ENCODE results near the gene ACBD6.
"Not testable (repeated sequence)": the region's sequence is repeated elsewhere in the genome, so short reads cannot be mapped to it uniquely, and the experiment has no call there.

Gene ACBD6

DNA sequence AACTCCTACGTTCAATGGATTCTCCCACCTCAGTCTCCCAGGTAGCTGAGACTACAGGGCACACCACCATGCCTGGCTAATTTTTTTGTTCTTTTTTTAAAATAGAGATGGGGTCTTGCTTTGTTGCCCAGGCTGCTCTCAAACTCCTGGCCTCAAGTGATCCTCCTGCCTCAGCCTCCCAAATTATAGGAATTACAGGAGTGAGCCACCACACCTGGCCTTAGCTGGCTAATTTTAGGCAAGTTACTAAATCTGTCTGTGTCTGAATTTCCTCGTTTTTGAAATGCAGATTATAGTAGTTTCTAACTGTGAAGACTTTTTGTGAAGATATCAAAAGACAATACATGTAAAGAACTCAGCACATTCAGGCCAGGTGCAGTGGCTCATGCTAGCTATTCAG lies 13.7 kb downstream of the ACBD6 start:
- DNase-seq (ENCODE audit: low read depth) = no peak

DNA sequence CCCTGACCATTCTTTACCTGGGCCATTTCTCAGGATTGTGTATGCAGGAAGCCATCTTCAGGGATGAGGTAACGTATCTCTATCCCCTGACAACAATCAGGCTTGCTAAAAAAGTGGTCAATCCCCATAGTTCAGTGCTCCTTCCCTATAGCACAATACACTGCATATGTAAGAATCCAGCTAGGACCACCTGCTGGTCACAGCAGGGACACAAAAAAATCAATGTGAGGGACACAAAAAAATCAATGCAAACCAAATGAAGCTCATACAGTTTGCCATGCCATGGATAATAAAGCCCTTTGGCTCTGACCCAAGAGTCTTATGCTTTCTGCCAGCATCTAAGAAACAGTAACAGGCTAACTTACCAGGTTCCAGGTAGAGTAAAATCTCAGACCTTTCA lies 16.3 kb downstream of the ACBD6 start:
- no peak for DNase-seq (ENCODE audit: low read depth)

DNA sequence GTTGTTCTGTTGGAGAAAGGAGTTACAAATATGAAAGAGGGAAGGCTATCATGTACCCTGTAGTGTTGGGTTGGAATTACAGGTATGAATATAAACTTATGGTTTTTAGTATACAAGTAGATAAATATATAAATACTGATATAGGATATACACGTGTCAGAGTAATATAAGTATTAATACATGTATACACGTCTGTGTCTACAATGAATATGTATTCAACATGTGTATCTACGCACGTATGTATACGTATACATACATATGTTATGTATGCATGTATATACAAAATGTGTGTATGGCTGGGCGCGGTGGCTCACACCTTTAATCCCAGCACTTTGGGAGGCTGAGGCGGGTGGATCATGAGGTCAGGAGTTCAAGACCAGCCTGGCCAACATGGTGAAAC lies 17.9 kb downstream of the ACBD6 start:
- no peak for DNase-seq (ENCODE audit: low read depth)

DNA sequence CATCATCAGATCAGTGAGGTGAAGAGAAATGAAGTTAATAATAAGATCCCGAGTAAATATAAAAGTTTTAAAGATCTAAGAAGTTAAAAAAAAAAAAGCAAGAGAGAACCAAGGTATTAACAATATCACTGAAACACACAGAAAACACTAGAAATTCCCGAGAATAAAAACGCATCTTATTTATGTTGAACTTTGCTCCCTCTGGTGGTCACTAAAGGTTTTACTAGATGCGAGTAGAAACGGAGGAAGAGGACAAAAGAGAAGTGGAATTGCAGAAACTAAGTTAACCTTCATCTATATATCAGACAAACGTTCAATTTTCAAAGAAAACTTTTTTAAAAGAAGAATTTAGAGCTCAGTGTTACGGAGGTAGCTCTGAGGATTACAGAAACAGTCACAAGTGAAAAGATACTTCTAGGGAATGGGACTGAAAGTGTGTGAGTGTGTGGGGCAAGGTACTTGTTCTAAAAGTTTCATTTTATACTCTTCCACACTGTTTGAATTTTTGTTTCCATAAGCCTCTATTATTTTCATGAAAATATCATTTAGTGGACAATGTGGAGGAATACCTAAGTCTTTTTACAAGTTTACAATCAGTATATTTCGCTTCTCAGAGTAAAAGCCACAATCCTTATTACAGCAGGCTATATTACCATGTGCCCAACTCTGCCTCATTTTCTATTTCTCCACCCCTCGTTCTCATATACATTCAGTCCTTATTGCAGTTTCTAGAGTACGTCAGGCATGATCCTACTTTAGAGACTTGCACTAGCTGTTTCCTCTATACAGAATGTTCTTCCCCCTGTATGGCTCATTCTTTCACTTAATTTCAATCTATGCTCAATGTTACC lies 19.7 kb downstream of the ACBD6 start:
- no peak for DNase-seq (ENCODE audit: low read depth)

DNA sequence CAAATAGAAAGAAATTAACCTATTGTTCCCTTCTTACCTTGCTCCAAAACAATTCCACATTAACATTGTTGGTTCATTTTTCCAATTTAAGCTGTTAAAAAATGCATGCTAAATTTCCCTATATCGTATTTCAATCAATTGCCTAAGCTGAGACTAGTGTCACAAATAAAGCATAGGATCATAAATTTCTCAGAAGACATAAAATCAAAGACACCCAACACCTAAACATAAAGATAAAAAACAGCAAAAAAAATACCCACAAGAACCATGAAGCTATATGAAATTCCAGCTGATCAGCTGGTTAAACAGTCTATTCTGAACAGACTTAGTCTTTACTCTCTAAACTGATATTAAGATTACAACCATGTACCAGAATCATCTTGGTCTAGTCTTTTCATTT lies 32.3 kb downstream of the ACBD6 start:
- no peak for DNase-seq (ENCODE audit: low read depth)

DNA sequence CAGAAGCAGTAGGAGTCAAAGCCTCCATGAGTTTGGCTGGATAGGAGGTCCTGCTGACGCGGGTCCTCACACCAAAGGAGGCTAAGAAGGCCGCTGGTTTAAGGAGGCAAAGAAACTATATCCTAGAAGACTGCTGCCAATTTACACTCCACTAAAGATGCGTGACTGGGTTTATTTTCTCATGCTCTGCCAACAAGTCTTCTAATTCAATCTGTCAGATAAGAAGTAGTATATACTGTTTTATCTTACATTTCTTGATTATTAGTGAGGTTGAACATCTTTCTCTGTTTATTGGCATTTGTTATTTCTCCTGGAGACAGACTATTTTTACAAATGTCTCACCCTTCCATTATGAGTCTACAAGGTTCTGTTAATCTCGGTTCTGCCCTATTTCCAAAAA lies 34.1 kb downstream of the ACBD6 start:
- DNase-seq (ENCODE audit: low read depth) = no peak

DNA sequence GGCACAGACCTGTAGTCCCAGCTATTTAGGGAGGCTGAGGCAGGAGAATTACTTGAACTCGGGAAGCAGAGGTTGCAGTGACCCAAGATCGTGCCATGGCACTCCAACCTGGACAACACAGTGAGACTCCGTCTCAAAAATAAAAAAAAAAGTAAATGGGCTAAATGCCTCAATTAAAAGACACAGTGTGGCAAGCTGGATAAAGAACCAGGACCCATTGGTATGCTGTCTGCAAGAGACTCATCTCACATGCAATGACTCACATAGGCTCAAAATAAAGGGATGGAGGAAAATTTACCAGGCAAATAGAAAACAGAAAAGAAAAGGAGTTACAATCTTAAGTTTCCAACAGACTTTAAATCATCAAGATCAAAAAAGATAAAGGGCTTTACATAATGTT lies 40.3 kb downstream of the ACBD6 start:
- DNase-seq (ENCODE audit: low read depth) = no peak

DNA sequence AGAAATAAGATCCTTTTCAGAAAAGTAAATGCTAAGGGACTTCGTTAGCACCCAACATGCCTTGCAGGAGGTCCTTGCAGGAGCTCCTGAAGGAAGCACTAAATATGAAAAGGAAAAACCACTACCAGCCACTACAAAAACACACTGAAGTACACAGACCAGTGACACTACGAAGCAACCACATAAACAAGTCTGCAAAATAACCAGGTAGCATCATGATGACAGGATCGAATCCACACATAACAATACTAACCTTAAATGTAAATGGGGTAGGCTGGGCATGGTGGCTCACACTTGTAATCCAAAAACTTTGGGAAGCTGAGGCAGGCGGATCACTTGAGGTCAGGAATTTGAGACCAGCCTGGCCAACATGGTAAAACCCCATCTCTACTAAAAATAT lies 40.7 kb downstream of the ACBD6 start:
- DNase-seq (ENCODE audit: low read depth) = not testable (repeated sequence)

DNA sequence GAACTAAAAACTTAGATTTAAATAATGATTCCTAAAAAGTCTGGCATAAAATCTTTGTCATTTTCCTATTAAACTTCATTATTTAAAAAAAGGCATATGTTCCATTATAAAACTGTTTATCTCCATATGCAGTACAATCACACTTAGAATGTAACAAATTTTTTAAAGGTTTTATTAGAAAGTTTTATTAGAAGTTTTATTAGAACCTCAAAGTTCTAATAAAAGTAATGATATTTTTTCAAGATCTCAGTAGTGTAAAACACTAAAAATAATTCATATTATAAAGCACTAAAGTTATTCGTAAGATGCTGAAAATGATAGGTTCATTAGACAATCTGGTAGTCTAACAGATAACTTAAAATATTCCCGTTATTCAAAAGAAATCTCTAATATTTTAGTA lies 43.6 kb downstream of the ACBD6 start:
- no peak for DNase-seq (ENCODE audit: low read depth)

DNA sequence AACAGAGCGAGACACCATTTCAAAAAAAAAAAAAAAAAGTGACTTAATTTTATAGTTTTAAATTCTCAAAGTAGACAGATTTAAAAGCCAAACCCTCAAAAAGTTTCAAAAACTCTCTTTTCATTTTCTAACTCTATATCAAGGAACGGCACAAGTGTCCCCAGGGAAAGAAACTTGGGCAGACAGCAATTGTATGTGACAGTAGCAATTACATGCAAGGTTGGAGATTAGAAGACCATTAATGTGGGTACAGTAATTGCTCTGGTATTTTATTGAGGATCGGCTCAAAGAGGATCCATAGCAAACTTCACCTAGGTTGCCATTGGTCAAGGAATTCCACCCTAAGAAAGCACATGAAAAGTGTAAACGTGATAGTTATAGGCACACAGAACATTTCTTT lies 46.2 kb downstream of the ACBD6 start:
- DNase-seq (ENCODE audit: low read depth) = no peak

DNA sequence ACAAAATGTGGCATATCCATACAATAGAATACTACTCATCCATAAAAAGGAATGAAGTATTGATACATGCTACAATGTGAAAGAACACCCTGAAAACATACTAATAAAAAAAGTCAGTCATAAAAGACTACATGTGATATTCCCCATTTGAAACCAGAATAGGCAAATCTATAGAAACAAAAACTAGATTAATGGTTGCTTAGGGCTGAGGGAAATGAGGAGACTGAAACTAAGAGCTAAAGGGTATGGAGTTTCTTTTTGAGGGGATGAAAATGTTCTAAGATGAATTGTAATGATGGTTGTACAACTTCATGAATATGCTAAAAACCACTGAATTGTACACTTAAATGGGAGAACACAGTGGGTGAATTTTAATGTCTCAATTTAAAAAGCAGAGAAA lies 50.9 kb downstream of the ACBD6 start:
- no peak for DNase-seq (ENCODE audit: low read depth)

DNA sequence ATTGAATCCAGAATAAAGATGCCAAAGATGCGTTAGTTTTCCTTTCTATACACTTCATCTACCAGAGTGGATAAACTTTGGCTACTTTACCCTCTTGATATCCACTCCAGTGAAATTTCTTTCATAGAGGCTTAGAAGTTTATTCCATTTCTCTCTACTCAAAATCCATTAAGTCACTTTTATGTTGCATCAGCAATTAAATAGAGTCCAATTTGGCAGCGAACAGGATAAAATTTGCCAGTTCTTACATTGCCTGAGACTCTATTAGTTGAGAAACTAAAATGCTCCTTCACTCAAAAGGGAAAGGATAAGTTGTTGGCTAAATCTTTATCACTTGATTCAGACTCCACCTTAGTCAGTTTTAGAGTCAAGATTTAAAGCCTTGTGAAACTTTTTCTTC lies 57.9 kb downstream of the ACBD6 start:
- DNase-seq (ENCODE audit: low read depth) = no peak

DNA sequence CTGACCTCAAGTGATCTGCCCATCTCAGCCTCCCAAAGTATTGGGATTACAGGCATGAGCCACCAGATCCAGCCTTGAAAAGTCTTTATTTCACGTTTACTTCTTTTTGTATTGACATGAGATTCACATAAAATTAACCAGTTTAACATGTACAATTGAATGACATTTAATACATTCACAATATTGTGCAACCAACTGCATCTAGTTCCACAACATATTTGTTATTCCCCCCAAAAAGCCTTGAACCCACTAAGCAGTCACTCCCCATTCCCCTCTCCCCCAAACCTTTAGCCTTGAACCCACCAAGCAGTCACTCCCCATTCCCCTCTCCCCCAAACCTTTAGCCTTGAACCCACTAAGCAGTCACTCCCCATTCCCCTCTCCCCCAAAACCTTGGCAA lies 62.0 kb downstream of the ACBD6 start:
- no peak for DNase-seq (ENCODE audit: low read depth)

DNA sequence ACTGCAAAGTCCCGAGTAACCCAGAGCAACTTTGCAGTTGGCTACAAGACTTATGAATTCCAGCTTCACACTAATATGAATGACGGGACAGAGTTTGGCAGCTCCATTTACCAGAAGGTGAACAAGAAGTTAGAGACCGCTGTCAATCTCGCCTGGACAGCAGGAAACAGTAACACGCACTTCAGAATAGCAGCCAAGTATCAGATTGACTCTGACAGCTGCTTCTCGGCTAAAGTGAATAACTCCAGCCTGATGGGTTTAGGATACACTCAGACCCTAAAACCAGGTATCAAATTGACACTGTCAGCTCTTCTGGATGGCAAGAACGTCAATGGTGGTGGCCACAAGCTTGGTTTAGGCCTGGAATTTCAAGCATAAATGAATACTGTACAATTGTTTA lies 66.8 kb downstream of the ACBD6 start:
- DNase-seq (ENCODE audit: low read depth) = no peak

DNA sequence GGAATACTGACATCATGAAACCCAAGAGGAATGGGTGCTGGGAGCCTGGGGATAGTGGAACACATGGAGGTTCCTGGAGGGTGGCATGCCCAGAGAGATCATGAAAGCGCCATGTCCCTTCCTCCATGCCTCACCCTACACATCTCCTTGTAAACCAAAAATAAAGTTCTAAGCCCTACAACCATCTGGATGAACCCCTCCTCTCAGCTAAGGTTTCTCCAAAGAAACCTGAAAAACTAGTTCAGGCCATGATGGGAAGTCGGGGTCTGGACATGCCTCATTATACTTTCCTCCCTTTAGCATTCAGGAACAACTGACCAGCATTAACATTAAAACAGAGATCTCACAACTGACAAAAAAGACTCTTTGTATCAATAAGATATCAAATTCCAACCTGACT lies 68.5 kb downstream of the ACBD6 start:
- no peak for DNase-seq (ENCODE audit: low read depth)

DNA sequence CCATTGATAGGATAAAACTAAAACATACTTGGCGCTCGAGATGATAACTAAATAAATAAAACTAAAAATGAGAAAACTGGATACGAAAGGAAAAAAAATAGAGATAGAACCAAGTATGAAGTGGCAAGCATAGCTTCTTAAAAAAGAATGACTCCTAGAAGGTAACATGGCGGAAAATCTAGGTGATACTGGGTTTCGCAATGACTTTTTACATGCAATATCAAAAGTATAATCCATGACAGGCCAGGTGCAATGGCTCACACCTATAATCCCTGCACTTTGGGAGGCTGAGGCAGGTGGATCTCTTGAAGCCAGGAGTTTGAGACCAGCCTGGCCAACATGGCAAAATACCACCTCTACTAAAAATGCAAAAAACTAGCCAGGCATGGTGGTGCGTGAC lies 70.7 kb downstream of the ACBD6 start:
- no peak for DNase-seq (ENCODE audit: low read depth)

DNA sequence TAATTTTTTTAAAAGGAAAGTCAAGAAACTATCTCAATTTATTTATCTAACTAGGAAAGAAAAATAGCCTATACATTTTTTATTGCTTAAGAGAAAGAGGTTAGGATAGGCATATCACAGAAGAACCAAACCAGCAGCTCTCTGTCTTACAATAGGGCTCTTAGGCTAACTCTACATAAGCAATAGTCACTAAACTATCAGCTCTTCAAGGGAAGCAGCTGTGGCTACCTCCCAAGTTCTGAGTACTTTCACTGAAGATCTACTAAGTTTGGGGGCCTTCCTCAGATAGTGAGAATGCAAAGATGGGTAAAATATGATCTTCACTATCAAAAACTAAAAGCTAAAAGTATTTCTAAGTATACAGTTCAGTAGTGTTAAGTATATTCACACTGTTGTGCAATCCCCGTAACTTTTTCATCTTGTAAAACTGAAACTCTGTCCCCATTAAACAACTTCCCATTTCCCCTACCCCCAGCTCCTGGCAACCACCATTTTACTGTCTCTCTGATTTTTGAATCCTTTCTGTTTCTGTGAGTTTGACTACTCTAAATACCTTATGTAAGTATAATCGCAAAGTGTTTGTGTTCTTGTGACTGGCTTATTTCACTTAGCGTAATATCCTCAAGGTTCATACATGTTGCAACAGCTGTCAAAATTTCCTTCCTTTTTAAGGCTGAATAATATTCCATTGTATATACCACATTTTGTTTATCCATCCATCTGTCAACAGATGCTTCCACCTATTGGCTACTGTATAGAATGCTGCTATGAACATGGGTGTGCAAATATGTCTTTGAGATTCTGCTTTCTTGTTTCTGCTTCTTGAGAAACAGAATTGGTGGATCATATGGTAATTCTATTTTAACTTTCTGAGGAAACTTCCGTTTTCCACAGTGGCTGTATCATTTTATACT lies 73.3 kb downstream of the ACBD6 start:
- no peak for DNase-seq (ENCODE audit: low read depth)

DNA sequence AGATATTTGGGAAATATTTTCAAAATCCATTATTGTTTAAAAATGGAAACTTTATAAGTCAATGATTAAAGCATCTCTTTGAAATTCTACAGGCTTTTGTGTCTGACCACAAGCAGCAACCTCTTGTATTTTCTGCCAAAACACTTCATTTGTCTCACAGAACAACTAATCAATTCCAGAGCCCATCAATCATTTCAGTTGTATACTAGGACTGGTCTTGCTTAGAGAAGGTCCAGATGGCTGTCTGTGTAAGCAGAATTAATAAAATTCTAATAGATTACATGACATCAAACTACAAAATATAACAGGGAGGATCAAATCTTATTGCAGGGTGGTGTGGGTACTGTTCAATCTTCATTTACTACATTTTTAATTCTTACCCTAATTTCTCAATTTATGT lies 76.4 kb downstream of the ACBD6 start:
- no peak for DNase-seq (ENCODE audit: low read depth)

DNA sequence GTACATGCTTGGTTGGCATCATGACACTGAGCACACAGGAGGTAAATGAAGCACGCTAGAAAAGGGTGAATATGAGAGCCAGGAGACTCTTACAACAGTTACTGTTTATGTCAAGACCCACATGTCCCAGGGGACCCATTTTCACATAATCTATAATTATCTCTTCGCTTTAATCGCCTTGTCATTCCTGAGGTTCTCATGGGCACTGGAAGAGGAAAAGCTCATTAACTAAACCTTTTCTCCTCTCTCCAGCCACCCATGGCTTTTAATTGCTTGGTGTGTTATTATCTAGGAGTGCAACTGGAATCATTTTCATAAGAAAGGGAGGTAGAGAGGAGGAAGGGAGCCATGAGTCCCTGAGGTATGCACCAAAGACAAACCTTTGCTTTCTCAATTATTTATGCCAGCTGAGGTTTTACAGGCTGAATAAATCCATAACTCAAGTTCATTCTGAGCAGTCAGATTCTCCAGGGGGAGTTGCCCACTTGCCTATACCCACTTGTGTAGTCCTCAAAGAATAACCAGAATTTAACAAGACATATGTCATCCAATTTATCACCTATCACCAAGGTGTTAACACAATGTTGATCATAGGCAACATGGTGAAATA lies 77.4 kb downstream of the ACBD6 start:
- no peak for DNase-seq (ENCODE audit: low read depth)

DNA sequence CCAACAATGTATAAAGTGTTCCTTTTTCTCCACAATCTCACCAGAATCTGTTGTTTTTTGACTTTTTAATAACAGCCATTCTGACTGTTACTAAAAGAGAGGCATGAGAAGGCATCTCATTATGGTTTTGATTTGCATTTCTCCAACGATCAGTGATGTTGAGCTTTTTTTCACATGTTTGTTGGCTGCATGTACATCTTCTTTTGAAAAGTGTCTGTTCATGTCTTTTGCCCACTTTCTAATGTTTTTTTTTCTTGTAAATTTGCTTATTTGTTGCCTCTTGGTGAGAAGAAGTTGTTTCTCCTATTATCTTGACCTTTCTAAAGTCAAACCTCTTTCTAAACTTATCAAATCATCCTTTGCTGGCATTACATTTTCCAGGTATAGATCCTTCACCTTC lies 80.8 kb downstream of the ACBD6 start:
- DNase-seq (ENCODE audit: low read depth) = no peak

DNA sequence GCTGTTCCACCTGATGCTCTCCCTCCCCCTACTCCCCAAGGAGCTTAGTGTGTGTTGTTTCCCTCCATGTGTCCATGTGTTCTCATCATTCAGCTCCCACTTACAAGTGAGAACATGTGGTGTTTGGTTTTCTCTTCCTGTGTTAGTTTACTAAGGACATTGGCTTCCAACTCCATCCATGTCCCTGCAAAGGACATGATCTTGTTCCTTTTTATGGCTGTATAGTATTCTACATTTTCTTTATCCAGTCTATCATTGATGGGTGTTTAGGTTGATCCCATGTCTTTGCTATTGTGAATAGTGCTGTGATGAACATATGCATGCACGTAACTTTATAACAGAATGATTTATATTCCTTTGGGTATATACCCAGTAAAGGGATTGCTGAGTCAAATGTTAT lies 81.2 kb downstream of the ACBD6 start:
- DNase-seq (ENCODE audit: low read depth) = not testable (repeated sequence)

DNA sequence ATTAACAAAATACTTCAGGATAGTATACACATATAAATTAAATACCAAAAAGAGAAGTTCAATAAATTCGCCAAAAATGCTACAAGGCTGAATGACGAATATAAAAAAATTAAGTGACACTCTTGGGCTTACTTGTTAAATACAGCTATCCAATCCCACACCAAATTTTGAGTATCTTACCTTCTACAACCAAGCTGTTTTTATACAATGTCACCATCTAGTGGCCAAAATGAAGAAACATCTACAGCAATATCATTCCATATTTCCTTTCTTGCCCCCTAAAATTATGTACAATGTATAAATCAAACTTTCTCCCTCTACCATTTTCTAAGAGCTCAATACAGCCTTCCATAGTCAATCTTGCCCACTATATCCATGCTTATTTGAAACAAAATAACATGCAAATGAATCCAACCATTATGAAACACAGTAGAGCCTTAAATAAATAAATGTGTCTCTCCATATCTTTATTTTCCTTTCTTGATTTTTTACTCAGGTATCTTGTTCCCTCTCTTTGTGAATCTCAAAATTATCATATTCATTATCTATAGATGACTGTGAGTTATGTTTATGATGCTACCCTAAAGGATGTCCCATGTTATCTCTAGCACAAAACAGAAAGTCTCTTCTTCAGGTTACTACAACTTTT lies 86.3 kb downstream of the ACBD6 start:
- no peak for DNase-seq (ENCODE audit: low read depth)

Data from stimulated activated CD8-positive, alpha-beta memory T cell treated with anti-CD3 and anti-CD28 coated beads, Interleukin-12 subunit alpha, Interleukin-12 subunit beta, amount 100 ng/mL, for 4 hours (primary cell).